HG02973 (cell line): ENCODE data around the gene HASPIN.
"Not testable (repeated sequence)": the region's sequence is repeated elsewhere in the genome, so short reads cannot be mapped to it uniquely, and the experiment has no call there.

Source experiments
- ATAC-seq: cut with Tn5 transposase; IDR thresholded peaks from one replicate; pipeline ENCODE4 v1.9.1; 2021; ENCODE audit warnings: moderate library complexity; ENCODE audit not compliant: unreplicated experiment

HASPIN gene

GRCh38 chr17:3734911-3735276 lies 11.2 kb downstream of the HASPIN start:
- ATAC-seq: not testable (repeated sequence)

GRCh38 chr17:3735515-3735914 lies 11.8 kb downstream of the HASPIN start:
- no peak for ATAC-seq

DNA sequence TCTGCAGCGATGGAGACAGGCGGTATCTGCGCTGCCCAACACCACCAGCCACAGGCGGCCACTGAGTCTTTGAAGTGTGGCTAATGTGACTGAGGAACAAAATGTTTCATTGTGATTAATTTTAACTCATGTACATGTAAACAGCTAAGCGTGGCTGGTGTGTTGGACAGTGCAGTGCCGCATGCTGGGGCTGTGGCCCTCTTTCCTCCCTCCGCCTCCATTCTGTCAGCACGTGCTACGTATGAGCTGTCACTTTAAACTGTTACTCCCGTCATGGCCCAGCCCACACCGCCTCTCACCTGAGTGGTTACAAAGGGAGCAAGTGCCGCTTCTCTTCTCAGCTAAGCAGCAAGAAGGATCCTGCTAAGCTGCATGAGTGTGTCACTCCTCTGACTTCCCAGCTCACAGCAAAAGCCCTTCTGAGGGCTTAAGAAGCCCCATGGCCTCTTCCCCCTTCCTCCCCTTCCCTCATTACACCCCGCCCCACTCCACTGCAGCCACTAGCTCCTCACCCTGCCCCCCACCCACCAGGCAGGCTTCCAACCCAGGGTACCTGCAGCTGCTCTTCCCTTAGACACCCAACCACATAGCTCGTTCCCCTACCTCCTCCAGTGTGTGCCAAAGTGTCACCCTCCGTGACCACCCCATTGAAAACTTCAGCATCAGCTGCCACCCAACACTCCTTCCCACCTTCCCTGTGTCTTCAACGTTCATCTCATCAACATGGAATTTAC lies 15.0 kb downstream of the HASPIN start:
- no peak for ATAC-seq

DNA sequence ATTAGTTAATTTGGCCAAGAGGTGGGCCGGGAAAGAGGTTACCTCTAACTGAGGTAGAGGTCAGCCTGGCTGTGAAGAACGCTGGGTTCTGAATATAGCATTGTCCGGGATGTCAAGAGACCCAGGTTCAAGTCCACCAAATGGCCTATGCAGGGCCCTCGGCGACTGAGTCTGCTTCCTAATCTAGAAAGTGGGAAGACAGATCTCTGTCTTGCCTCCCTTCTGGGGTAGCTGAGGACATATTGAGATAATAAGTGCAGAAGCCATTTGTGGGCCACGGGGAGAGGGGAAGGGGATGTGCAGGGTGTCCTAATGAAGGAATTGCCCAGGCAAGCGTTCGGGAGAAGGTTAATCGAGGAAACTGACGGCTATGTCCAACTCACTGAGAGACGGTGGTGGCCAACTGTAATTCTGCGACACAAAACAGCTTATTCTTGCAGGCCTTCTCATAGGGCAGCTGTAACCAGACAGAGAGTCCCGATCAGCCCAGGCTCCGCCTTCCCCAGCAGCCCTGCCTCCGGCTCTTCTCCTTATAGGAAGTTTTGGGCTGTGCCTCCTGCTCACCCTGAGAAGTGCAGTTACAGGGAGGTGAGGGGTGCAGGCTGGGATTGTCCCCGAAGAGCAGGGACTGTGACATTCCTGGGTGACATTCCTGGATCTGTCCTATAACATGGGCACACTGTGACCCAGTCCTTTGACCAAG lies 15.9 kb downstream of the HASPIN start:
- ATAC-seq: no peak

DNA sequence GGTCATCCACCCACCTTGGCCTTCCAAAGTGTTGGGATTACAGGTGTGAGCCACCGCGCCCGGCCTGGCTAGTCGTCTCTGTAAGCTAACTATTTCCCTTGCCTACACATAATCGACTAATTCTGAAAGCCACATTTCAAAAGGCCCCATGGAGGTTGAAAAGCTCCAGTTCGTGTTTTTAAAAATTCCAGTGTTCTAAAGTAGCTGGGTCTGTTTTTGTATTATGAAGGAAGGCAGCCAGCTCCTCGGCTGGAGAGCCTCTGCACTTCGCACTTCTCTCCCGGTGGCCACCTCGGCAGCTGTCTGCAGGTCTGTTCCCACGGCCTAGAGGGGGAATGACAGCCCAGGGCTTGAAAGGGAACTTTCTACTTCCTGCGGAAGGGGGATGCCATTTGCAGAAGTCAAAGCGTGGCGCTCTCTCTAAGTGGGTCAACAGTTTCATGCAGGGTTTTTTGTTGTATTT lies 16.9 kb downstream of the HASPIN start:
- ATAC-seq: no peak

- ATAC-seq: no peak
Observed at GRCh38 chr17:3744014-3744413, 20.3 kb downstream of the HASPIN start.

GRCh38 chr17:3745071-3745470 lies 21.4 kb downstream of the HASPIN start:
- ATAC-seq: no peak

- no peak for ATAC-seq
Observed at GRCh38 chr17:3747805-3748204, 24.1 kb downstream of the HASPIN start.

DNA sequence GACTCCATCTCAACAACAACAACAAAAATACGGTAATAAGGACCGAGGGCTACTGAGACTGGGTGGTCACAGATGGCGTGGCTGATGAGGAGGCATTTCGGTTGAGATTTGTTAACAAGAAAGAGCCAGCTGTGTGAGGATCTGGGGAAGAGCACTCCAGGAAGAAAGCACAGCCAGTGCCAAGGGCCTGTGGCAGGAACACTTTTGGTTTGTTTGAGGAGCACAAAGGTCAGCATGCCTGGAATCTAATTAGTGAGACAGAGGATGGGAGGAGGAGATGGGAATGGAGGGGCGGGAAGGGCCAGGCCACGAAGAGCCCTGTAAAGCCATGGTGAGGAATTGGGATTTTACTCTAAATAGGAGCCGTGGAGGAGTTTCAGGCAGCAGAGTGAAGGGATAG lies 24.9 kb downstream of the HASPIN start:
- no peak for ATAC-seq

DNA sequence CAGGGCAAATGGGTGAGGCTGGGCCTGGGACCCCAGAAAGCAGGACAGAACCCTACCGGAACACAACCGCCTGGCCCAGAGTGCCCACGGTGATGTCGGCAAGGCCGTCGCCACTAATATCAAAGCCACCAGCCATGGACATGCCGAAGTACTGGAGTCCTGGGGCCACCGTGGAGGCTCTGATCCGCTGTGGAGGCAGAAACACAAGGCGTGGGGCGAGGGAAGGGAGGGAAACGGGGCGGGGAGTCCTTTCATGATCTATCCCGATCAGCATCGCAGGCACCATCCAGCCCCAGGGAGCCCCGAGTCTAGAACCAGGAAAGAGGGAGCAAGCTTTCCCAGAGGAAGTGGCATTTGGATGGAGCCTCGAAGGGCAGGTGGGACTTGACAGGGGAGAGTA lies 26.6 kb downstream of the HASPIN start:
- no peak for ATAC-seq

DNA sequence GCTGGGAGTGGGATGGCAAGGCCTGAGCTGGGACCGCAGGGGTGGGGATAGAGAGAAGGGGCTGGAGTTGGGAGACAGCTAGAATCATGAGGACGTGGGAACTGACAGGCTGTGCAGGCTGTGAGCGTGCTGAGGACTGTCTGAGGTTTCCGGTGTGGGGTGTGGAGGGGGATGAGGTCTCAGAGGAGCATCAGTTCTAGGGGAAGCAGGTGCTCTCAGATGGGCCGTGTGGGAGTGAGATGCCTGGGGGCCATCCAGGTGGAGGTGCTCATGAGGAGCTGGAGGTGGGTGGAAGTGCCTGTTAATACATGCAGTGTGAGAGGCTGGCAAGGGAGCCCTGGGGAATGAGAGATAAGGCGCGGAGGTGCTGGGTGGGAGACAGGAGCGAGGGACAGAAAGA lies 27.2 kb downstream of the HASPIN start:
- ATAC-seq: no peak

DNA sequence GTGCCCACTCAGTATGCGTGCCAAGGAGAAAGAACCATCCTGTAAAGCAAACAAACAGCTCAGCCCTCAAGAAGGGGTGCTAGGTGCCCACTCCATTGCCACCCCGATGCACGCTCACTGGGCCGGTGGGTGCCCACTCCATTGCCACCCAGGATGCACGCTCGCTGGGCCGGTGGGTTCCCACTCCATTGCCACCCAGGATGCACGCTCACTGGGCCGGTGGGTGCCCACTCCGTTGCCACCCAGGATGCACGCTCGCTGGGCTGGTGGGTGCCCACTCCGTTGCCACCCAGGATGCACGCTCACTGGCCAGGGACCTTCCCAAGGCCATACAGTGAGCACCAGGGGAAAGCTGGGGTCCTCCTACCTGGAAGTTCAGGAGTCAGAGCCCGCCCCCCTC lies 28.1 kb downstream of the HASPIN start:
- no peak for ATAC-seq

DNA sequence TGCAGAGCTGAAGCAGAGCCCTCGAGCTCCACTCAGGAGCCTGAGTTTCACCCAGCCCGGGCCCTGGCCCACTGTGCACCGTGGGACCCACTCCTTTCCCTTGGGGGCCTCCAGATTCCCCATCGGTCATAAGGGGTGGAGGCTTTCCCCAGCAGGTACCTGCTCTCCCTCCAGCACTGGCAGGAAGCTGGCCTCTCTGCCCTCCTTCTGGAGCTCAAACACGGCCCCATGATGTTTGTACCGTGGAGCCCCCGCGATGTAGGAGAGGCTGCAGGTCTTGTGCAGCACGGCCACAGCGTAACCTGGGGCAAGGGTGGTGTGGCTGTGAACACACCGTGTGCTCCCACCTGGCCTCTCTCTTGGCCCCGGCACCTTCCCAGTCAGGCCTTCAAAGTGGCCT lies 29.9 kb downstream of the HASPIN start:
- no peak for ATAC-seq

- ATAC-seq: no peak
Observed at GRCh38 chr17:3754066-3754457, 30.4 kb downstream of the HASPIN start.

DNA sequence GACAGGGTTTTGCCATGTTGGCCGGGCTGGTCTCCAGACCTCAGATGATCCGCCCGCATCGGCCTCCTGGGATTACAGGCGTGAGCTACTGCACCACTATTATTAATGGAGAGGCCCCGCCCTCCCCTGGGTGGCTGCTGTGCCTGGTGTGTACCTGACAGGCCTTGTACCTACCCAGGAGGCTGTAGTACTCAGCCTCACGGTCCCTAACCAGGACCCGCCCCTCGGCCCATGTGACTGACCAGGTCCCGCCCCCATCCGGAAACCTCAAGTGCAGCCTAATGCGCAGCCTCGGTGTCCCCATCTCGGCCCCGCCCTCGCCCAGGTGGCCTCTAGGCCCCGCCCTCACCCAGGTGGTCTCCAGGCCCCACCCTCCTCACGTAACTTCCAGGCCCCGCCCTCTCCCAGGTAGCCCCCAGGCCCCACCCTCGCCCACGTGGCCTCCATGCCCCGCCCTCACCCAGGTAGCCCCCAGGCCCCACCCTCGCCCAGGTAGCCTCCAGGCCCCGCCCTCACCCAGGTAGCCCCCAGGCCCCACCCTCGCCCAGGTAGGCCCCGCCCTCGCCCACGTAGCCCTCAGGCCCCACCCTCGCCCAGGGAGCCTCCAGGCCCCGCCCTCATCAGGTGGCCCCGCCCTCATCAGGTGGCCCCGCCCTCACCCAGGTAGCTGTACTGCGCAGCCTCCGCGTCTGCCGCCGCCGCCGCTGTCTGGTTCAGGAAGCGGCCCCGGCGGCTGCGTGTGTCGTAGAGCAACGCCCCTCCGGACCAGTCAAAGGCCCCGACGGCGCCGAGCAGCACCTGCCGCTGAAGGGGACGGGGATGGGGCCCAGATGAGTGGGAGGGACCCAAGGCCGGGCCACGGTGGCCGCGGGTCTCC lies 31.0 kb downstream of the HASPIN start:
- ATAC-seq: no peak

GRCh38 chr17:3755335-3756030 lies 31.8 kb downstream of the HASPIN start:
- no peak for ATAC-seq

- no peak for ATAC-seq
Observed at GRCh38 chr17:3759597-3760216, 36.0 kb downstream of the HASPIN start.

DNA sequence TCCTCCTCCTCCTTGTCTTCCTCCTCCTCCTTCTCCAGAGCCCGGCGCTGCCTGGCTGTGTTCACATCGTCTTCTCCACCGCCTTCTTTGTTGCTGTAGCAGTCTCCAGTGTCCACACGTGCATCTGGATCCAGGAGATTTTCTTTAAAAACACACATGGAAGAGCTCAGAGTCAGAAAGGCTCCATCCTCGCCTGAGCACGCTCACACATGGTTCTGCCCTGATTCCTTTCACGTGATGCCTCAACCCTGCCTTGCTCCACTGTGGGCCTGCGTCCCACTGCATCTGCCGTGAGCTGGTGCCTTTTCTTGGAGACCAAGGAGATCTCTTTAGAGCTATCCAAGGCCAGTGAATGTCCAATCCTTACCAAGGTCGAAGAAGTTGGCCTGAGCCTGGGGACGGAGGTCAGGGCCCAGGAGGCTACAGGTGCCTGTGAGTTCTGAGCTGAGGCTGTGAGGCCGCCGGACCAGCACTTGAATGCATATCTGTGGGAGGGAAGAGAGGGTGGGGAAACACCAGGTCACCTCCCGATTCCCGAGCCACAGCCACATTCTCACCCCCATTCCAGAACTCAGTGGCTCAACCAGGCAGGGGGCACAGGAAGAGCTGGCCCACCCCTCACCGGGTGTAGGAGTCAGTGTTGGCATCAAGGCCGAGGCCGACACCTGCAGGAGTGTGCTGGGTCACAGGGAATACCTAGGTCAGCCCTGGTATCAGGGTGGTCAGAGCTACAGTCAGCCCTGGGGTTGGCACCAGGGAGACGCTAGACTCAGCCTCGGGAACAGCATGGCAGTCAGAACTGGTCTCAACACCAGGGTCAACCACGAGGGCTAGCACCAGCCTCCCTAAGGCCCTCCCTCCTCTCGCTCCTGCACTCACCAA lies 37.6 kb downstream of the HASPIN start:
- no peak for ATAC-seq

- no peak for ATAC-seq
Observed at GRCh38 chr17:3761918-3762380, 38.2 kb downstream of the HASPIN start.
